Measurements from ENCODE around the gene MRPL53.

- TF ChIP-seq, protein P1, sequence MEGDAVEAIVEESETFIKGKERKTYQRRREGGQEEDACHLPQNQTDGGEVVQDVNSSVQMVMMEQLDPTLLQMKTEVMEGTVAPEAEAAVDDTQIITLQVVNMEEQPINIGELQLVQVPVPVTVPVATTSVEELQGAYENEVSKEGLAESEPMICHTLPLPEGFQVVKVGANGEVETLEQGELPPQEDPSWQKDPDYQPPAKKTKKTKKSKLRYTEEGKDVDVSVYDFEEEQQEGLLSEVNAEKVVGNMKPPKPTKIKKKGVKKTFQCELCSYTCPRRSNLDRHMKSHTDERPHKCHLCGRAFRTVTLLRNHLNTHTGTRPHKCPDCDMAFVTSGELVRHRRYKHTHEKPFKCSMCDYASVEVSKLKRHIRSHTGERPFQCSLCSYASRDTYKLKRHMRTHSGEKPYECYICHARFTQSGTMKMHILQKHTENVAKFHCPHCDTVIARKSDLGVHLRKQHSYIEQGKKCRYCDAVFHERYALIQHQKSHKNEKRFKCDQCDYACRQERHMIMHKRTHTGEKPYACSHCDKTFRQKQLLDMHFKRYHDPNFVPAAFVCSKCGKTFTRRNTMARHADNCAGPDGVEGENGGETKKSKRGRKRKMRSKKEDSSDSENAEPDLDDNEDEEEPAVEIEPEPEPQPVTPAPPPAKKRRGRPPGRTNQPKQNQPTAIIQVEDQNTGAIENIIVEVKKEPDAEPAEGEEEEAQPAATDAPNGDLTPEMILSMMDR (conservative IDR thresholded peaks at IDR 0.05): no peak
- TF ChIP-seq ZFX (IDR thresholded peaks at IDR 0.05): no peak
These were observed 28.1 kb upstream of the MRPL53 start for GRCh38 chr2:74500578-74500946.

All from C4-2B (cell line).